K562 (cell line): Measurements from ENCODE around the gene CBX4. TPM values are rescaled to one million over a fixed set of nuclear protein-coding genes. Genes with fewer than 3 reads are reported as not detected.

Source experiments
- AFF1 ChIP-seq, 2 experiments: fragments of 450-650 bp; IDR thresholded peaks; 2 replicates each; pipeline ENCODE4 v1.6.1; 2018; ENCODE audit warnings: mild to moderate bottlenecking in 2 of 2, low read depth in 1 of 2; ENCODE audit not compliant: partially characterized antibody in 2 of 2
- BACH1 ChIP-seq: fragments of 200-800 bp; sonication (Bioruptor generic); IDR thresholded peaks from 2 replicates; pipeline ENCODE4 v1.6.1; 2016; ENCODE audit warnings: missing genetic modification characterization, missing compliant biosample characterization
- BDP1 ChIP-seq: IDR thresholded peaks from 3 replicates; pipeline ENCODE4 v1.6.1; 2011; ENCODE audit not compliant: insufficient read length, insufficient read depth
- CREB5 ChIP-seq: fragments of 250-450 bp; sonication (Bioruptor Pico); IDR thresholded peaks from 2 replicates; pipeline ENCODE4 v1.5.0; 2020; ENCODE audit warnings: mild to moderate bottlenecking
- CSDE1 ChIP-seq, 2 experiments: fragments of 450-650 bp; IDR thresholded peaks; 2 replicates each; pipeline ENCODE4 v1.6.1; 2016; ENCODE audit warnings: mild to moderate bottlenecking in 1 of 2
- FOXO4 ChIP-seq: fragments of 450-650 bp; formaldehyde crosslinking; IDR thresholded peaks from 2 replicates; pipeline ENCODE4 v1.4.0; 2020; ENCODE audit warnings: mild to moderate bottlenecking, moderate library complexity
- HES1 ChIP-seq: fragments of 450-650 bp; IDR thresholded peaks from 2 replicates; pipeline ENCODE4 v1.6.1; 2016; ENCODE audit warnings: low read depth, mild to moderate bottlenecking, moderate library complexity
- HIVEP1 ChIP-seq: fragments of 250-450 bp; sonication (Bioruptor Pico); IDR thresholded peaks from 2 replicates; pipeline ENCODE4 v1.4.0; 2020; ENCODE audit warnings: mild to moderate bottlenecking
- HMG20A ChIP-seq: fragments of 450-650 bp; formaldehyde crosslinking; conservative IDR thresholded peaks from 2 replicates; pipeline ENCODE4 v1.4.0; 2020; ENCODE audit warnings: mild to moderate bottlenecking, mixed read lengths
- KAT7 ChIP-seq: sonication (generic); formaldehyde crosslinking; IDR thresholded peaks from 2 replicates; pipeline ENCODE4 v1.8.0; 2022; ENCODE audit warnings: missing genetic modification reagents, mild to moderate bottlenecking, borderline replicate concordance
- KLF1 ChIP-seq: fragments of 450-650 bp; IDR thresholded peaks from 2 replicates; pipeline ENCODE4 v1.6.1; 2016; ENCODE audit warnings: missing genetic modification characterization, missing compliant biosample characterization
- NCOR1 ChIP-seq: fragments of 450-650 bp; IDR thresholded peaks from 2 replicates; pipeline ENCODE4 v1.6.1; 2016; ENCODE audit warnings: mild to moderate bottlenecking, moderate library complexity
- SMAD2 ChIP-seq: fragments of 150-350 bp; IDR thresholded peaks from 2 replicates; pipeline ENCODE4 v1.6.1; 2014; ENCODE audit warnings: low read depth, mild to moderate bottlenecking, low read length
- SMARCA5 ChIP-seq: fragments of 450-650 bp; IDR thresholded peaks from 2 replicates; pipeline ENCODE4 v1.6.1; 2016
- ZBTB2 ChIP-seq: fragments of 450-650 bp; IDR thresholded peaks from 2 replicates; pipeline ENCODE4 v1.6.1; 2016; ENCODE audit warnings: antibody characterized with exemption
- ZNF239 ChIP-seq: fragments of 250-450 bp; sonication (Bioruptor Pico); IDR thresholded peaks from 2 replicates; pipeline ENCODE4 v1.4.0; 2020; ENCODE audit warnings: mild to moderate bottlenecking
- ZNF551 ChIP-seq: fragments of 250-450 bp; sonication (Bioruptor Pico); IDR thresholded peaks from 2 replicates; pipeline ENCODE4 v1.5.0; 2021; ENCODE audit warnings: mild to moderate bottlenecking, moderate library complexity
- ZNF707 ChIP-seq: fragments of 250-450 bp; sonication (Bioruptor Pico); conservative IDR thresholded peaks from 2 replicates; pipeline ENCODE4 v1.8.0; 2022; ENCODE audit warnings: inconsistent platforms, mild to moderate bottlenecking, moderate library complexity
- ZNF778 ChIP-seq: fragments of 450-650 bp; formaldehyde crosslinking; IDR thresholded peaks from 2 replicates; pipeline ENCODE4 v1.4.0; 2020; ENCODE audit warnings: mild to moderate bottlenecking, moderate library complexity
- polyA plus RNA-seq, 8 experiments: library from polyadenylated mRNA; depleted of rRNA in 4 of 8; stranded (reverse) in 5 of 8; unstranded in 3 of 8; fragments of >200 nt; fragmentation: Nextera tagmentation in 2 of 8; fragmentation: Illumina TruSeq in 1 of 8; extraction: Ambion mirVana in 2 of 8; extraction: Trizol in 1 of 8; gene quantifications; 2 replicates each; pipeline versions ENCODE4 v1.2.1 to v1.2.3, GENCODE V29; 2011 to 2014; ENCODE audit warnings: inconsistent platforms in 1 of 8, missing spikeins in 1 of 8
- total RNA-seq, 7 experiments: library from RNA; depleted of rRNA in 6 of 7; stranded (reverse); fragments of >200 nt in 6 of 7; fragmentation: Illumina TruSeq in 2 of 7; extraction: Trizol in 2 of 7; gene quantifications; 2 replicates each; pipeline versions ENCODE4 v1.2.1 to v1.2.3, GENCODE V29; 2011 to 2021; ENCODE audit warnings: low replicate concordance in 1 of 7

The CBX4 gene
- total and polyA plus RNA-seq, 9 of the 15 experiments (the other 6 are each of a cell fraction or from before 2014, with no cell fraction given), result 0.98 to 50.5 (median 10.0) TPM

GRCh38 chr17:79831265-79832217 is 7.7 kb downstream of the CBX4 start (continued):
- peak; percentile 66 for TF ChIP-seq NCOR1
- TF ChIP-seq SMAD2, result no peak
- TF ChIP-seq KLF1 (tag), result no peak
- TF ChIP-seq BDP1, result no peak
- TF ChIP-seq ZNF551, result no peak
- no peak for TF ChIP-seq CSDE1 (IDR thresholded peaks at IDR 0.05)
- TF ChIP-seq BACH1 (tag), result 0 out of 2 replicates have a peak, but pooled peaks have one; percentile 41
- TF ChIP-seq ZNF239 (CRISPR knock-in tag), result no peak
- no peak for TF ChIP-seq CREB5 (CRISPR knock-in tag)
- TF ChIP-seq HES1, result no peak
- TF ChIP-seq ZNF778 (CRISPR knock-in tag), result no peak
- no peak for TF ChIP-seq SMARCA5
- no peak for TF ChIP-seq ZNF707
- peak in 1 of 2 experiments; percentile 35 for TF ChIP-seq AFF1 (IDR thresholded peaks at IDR 0.05; ENCODE audit: low read depth in 1 of 2, partially characterized antibody in 2 of 2)
- TF ChIP-seq ZBTB2, result peak; percentile 54; the same call in 1 of the 2 replicates
- TF ChIP-seq HMG20A (CRISPR knock-in tag), result no peak
- no peak for TF ChIP-seq FOXO4 (CRISPR knock-in tag)
- no peak for TF ChIP-seq HIVEP1 (CRISPR knock-in tag)
- peak; percentile 58; the same call in 1 of the 2 replicates for TF ChIP-seq KAT7 (CRISPR knock-in tag)
